Endometrium (tissue), 2 donors: ENCODE data around the gene SPHK2.
A peak's percentile ranks its signal among the peaks of the same experiment; 100 is the strongest.
"Not testable (repeated sequence)": the region's sequence is repeated elsewhere in the genome, so short reads cannot be mapped to it uniquely, and the experiment has no call there.

ENCODE experiments used
- FAIRE-seq: peaks from 2 replicates; lab custom pipeline; 2012; peaks lifted over from hg19 to GRCh38; lab: Jason Lieb, UNC
- donor health status: control.
- donor health status: control.

The SPHK2 gene

DNA sequence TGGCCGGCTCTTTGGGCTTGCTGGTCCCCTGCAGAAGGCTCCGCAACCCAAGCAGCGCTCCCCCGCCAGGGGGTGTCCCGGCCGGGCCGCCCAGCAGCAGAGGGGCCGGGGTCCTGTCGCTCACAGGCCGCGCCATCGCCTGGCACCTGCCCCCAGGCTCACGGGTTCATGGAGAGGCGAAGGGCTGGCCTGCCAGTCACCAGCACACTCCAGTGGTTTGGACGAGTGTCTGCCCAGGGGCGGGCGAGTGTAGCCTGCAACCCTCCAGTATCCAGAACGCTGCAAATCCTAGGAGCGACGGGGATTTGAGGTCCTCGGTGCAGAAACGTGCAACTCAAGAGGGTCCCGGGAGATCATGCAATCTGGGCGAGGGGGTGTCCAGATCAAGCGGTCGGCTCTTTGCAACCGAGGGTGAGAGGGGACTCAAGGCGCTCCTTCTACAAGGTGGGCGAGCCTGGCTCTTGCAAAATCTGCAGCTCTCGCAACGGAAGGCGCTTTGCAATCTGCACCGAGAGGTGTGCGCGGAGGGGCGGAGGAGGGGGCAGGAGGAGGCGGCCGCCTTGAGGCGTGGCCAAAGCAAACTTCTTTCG is 17.6 kb downstream of the SPHK2 start, which contains the start of gene DBP:
Gene DBP, minus strand, starts transcription at position 521 of the 590 bp plus-strand sequence. Its CDS starts 385 bp downstream, at position 136.
- no peak for FAIRE-seq

DNA sequence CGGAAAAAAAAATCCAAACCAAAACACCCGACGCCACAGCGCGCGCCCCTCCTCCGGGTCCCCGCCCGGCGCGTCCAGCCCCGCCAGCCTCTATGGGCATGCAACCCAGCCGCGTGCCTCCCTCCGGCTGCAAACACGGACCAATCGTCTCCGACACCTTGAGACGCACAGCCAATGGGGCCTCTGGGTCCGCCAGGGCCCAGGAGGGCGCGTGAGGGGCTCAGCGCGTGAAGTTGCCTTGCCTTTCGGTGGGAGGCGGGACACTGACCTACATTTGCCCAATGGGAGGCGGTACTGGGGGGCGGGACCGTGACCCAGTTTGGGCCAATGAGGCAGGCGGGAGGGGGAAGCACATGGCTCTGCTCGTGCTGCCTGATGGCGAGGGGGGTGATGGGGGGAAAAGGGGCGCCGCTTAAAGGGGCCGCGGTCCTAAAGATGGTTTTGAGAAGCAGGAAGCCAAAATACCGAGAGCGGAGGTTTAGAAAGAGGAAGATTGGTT is 18.2 kb downstream of the SPHK2 start:
- peak; percentile 89 for FAIRE-seq

DNA sequence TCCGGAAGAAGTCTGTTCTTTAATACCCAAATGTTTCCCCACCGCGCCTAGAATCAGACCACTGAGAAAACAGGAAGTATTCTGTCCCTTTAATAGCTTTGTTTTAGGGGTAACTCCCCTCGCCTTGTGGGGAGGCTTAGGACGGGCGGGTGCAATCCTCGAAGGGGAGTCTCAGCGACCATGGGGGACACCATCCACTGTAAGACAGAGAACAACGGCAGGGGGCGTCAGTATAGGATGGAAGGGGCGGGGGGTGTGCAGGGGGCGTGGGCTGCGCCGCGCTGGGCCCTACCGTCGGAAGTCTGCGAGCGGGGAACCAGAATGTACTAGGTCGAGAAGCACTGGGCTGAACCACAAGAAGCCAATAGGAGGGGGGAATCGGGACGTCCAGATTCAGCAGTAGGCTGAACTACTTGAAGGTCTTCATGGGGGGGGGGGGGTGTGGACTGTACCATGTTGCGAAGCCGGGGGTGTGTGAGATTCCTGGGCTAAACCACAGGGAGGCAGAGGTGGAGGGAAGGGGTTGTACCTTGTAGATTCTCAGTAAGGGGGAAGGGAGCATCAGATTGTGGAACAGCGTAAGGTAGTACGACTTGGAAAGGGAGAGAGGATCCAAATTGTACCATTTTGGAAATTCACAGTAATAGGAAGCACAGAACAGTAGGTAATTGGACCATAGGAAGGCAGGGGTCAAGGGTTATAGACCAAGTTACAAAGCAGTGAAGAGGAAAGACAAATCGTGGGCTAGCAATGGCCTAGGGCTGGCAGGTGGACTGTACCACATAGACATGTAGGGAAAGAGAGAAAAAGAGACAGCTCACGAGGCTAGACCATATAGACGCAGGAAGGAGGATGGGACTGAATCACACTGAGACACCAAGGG is 18.9 kb downstream of the SPHK2 start:
- no peak for FAIRE-seq

DNA sequence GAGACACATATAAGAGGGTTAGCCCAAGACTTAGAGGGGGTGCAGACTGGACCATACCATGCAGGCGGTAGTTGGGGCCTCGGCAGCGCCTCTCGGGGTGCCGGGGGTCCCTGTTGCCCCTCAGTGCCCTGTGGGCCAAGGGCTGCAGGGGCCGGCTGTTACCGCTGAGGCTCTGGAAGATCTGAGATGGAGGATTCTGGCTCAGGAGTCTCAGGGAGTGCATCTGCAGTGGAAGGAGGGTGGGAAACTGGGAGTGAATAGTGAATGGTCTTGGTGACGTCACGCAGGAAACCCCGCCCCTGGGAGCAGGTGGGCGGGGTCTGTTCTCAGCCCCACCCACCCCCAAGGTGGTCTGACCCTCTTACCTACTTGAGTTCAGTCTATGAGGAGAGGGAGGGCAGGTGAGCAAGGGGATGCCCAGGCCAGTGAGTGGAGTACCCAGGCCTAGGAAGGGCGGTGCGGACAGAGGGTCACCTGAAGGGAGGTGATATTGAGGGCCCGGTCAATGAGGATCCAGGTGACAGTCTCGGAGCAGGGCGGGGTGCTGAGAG is 19.6 kb downstream of the SPHK2 start:
- no peak for FAIRE-seq

DNA sequence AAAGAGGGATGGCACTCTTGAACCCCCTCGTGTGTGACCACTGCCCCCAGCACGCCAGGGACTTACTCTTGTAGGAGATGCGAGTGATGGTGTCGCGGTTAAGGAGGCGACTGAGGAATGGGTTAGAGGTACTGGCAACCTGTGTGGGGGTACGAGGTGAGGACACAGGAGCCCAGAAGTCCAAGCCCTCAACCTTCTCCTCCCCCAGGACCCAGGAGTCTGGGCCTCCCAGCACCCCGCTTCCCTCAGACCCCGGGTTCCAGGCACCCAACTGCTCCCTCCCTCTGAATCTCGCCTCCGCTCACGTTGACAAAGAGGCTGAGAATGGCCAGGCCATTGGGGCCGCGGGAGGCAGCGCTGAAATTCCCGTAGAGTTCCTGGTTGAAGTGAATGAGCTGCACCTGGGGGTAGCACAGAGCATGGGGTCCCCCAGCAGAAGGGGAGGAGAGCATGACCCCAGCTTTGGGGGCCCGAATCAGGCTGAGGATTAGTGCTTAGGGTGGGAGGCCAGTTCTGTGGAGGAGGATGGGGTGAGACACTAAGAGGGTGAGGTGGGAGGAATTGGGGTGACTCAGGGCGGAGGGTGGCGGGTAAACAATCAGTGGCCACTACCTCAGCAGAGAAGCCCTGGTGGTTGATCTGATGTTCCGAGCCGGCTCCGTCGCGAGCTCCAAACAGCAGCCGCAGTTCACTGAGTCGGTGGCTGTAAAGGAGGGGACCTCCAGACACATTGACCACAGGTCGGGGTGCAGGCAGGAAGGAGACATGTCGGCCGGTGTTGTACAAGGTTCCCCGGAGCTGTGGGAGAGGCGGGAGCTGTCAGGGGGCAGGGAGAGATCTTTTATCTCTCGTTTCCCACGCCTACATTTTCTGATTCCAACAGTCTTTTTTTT is 20.4 kb downstream of the SPHK2 start:
- FAIRE-seq, result no peak

DNA sequence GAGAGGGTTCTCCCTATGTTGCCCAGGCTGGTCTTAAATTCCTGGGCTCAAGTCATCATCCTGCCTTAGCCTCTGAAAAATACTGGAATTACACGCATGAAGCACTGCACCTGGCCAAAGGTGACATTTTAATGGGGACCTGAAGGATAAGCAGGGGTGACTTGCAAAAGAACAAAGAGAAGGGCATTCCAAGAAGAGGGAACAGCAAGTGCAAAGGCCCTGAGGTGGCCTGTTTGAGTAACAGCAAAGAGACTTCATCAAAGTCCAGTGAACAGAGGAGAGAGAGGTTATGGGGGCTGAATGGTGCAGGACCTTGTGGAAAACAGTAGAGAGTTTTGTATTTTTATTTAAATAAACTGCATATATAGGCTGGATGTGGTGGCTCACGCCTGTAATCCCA is 22.5 kb downstream of the SPHK2 start:
- no peak for FAIRE-seq

DNA sequence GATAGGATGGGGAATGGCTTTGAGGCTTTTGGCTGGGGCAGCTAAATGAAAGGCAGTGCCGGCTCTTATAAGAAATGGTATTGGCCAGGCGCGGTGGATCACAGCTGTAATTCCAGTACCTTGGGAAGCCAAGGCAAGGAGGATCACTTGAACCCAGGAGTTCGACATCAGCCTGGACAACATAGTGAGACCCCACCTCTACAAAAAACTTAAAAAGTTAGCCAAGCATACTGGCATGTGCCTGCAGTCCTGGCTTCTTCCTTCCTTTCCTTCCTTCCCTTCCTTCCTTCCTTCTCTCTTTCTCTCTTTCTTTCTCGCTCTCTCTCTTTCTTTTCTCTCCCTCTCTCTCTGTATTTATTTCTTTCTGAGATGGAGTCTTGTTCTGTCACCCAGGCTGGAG is 23.6 kb downstream of the SPHK2 start:
- no peak for FAIRE-seq

DNA sequence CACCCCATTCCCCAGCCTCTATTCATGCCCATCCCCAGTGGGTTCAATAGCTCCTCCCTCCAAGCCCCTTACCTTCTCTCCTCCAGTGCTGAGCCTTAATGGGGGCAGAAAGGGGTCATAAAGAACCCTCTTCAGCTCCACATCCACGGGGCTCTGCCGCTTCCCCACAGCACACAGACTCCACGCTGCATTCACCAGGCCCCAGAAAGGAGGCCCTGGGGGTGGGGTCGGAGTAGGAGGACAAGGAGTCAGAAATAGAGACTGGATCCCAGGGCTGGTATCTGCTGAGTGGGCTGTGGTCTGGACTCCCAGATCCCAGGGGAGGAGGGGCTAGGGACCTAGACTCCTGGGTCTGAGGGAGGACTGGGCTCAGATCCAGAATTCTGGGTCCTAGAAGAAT is 25.0 kb downstream of the SPHK2 start:
- no peak for FAIRE-seq

DNA sequence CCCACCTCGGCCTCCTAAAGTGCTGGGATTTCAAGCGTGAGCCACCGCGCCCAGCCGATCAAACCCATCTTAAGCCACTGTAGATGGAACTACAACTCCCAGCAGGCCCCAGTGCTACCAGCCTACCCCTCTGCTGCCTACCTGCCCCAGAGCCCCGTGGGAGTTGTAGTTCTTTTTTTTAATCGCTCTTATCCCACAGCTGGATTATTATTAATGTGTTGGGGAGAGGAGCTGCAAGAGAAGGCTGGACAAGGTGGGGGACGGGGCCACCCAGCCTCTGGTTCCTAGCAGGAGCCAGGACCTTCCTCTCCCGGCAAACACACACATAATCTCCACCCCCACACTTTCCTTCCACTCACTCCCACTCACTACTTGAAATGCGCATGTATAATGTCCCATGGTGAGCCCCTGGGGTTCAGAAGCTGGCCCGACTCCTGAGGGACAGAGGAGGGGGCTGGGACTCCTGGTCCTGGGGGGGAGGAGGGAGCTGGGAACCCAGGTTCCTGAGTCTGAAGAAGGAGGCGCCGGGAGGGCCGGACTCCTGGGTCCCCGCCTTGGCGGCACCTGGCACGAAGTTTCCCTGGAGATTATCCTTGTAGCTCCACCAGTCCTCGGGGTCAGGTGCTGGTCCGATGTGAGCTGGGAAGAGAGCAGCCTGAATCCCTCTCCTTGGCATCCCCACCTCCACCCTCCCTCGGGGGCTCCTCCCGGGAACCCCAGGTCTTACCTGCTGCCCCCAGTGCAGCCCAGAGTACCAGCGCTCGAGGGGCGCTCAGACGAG is 25.7 kb downstream of the SPHK2 start:
- FAIRE-seq, result no peak

DNA sequence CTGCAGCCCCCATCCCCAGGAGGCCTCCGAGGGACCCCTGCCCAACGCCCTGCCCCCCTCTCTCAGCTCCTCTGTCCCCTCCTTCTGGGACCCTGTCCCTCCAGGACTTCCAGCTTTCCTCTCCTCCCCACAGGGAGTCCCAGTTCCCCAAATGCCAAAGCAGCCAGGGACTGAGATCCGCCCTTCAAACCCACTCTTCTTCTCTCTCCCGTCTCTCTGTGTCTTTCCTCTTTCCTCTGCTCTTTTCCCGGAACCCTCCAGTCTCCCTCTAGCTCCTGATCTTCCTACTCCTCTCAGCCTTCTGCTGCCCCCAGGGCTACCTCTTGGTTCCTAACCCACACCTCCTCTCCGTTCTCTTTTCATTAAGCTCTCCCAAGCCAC is 26.3 kb downstream of the SPHK2 start:
- no peak for FAIRE-seq

DNA sequence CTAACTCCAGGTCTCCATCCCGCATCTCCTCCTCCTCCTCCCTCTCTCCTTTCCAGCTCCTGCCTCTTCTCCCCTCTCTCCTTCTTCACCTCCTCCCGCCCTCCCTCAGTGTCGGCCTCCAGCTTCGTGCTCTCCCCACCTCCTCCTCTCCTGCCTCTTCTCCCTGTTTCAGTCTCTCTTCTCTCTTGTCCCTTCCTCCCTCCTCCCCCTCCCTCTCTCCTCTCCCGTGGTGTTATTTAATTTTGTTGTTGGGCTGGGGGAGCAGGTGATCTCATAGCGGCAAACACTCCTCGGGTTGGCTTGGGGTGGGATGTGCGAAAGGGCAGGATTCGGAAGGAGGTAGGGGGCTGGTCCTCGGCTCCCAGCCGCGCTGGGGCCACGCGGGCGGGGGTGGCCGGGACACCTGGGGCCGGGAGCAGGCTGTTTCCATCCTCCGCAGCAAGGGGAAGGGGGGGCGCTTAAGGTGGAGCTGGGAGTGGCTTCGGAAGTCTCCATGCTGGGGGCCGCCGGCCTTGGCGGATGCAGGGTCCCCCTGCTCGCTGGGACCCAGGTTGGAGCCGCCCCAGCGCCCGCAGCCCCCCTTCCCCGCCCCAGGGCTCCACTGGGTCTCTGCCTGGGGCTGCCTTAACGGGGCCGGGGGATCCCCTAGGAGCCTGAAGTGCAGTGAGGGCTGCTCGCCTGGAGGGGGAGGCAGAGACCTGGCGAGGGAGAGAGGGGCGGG is 26.9 kb downstream of the SPHK2 start, which contains the start of gene CA11:
Gene CA11, minus strand, starts transcription at position 187 of the 721 bp plus-strand sequence. CDS start 555 bp downstream, outside the sequence.
- no peak for FAIRE-seq

DNA sequence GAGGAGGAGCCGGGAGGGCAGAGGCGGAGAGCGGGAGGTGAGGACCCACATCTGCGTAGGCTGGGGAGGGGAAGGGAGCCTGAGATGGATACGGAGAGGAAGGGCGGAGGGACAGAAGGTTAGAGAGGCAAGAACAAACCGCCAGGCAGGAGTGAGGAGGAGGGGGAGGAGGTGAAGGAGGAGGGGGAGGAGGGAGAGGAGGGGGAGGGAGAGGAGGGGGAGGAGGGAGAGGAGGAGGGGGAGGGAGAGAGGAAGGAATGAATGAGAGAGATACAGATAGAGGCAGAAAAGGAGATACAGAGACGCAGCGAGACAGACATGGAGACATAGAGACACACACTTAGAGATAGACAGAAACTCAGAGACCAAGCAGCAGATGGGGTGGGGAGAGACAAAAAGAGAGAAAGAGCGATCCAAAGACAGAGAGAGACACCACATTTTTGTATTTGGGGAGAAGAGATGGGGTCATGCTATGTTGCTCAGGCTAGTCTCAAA is 27.5 kb downstream of the SPHK2 start:
- no peak for FAIRE-seq

DNA sequence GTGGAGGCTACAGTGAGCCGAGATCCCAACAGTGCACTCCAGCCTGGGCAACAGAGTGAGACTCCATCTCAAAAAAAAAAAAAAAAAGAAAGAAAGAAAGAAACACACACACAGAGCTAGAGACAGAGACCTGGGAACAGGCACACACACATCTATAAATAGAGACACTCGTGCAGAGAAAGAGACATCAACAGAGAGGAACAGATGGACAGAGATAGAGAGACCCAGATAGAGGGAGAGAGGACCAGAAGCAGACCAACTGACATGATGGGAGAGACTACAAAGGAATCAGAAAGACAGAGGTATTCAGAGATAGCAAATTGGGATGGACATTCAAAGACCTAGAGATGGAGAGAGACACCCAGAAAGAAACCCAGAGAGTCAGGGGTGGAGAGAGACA is 28.8 kb downstream of the SPHK2 start:
- FAIRE-seq, result no peak

DNA sequence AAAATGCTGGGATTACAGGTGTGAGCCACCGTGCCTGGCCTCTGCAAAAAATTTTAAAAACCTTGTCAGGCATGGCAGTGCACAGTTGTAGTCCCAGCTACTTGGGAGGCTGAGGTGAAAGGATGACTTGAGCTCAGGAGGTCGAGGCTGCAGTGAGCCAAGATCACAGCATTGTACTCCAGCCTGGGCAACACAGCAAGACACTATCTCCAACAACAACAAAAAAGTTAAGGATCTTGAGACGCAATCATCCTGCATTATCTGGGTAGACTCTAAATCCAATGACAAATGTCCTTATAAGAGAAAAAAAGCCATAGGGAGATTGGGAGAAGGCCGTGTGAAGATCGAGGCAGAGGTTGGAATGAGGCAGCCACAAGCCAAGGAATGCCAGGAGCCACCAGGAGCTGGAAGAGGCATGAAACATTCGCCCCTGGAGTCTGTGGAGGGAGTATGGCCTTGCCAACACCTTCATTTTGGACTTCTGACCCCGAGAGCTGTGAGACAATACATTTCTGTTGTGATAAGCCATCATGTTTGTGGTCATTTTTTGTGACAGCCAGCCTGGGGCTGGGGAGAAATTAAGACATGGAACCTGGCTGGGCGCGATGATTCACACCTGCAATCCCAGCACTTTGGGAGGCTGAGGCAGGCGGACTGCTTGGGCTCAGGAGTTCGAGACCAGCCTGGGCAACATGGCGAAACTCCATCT is 31.8 kb downstream of the SPHK2 start:
- no peak for FAIRE-seq

DNA sequence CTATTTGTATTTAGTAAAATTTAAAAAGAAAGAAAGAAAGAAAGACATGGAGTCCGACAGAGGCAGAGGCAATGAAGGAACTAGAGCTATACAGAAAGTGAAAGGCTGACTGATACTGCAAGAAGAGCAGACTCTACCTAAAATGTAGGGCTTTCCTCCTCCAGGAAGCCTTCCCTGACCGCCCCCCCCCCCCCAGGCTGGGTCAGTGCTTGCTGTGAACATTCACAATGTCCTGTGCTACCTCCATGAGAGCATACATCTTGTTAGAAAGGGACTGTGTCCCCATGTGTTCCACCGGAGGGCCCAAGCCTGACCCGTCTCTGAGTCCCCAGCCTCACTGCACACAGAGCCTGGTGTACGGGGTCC is 32.4 kb downstream of the SPHK2 start:
- FAIRE-seq, result no peak

DNA sequence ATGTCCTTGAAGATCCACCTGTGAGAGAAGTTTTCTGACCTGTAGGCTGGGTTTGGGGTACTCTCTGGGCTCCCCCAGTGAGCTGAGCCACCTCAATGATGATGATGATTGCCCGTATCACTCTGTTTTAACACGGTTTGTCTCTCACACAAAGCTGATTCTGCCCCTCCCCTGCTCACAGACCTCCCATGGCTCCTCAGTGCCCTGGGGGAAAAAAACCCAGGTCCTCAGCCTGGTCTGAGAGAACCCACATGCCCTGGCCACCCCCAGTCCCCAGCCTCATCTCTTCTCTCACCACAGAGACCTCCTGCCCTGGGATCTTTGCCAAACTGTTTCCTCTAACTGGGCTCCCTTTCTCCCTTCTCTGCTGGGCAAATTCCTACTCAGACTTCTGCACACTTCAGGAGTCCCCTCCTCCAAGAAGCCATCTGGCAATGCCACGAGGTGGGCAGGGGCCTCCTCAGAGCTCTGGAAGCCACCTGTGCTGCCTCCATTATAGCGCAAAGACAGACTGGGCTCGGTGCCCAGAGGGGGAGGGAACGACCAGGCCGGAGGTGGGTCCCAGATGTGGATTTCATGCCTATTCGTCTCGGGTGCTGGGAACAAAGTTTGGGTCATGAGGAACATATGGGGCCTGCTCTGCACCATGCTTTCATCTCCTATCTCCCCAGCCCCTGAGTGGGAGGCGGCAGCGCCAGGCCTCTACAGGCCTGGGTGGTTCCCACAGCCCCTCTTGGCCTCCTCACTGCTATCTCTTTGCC is 35.2 kb downstream of the SPHK2 start:
- FAIRE-seq, result no peak

DNA sequence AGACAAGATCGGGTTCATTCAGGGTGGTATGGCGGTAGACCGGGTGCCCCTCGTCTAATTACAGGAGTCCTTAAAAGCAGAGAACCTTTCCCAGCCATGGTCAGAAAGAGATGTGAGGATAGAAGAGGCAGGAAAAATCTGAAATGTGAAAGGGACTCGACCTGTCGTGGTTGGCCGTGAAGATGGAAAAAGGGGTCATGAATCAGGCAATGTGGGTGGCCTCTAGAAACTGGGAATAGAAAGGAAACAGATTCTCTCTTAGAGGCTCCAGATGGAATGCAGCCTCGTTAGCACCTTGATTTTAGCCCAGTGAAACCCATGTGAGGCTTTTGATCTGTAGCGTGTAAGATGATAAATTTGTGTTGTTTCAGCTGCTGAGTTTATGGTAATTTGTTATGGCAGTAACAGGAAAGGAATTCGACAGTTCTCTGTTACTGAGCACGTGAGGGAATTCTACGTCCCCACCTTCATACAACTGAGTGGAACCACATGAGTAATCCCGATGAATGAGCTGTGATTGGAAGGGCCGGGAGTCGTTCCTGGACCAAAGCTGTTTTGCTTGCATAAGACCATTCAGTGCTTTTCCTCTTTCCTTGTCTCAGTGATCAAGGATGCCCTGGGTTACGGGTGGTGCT is 37.7 kb downstream of the SPHK2 start:
- FAIRE-seq, result no peak

DNA sequence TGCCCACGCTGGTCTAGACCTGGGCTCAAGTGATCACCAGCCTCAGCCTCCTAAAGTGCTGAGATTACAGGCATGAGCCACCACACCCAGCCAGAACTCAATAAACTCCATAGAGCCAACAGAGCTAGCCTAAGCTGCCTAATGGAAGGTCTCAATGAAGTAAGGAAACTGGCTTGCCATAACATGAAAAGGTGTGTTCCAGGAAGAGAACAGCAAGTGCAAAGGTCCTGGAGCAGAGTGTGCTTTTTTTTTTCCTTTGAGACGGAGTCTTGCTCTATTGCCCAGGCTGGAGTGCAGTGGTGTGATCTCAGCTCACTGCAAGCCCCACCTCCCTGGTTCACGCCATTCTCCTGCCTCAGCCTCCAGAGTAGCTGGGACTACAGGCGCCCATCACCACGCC is 38.5 kb downstream of the SPHK2 start:
- FAIRE-seq, result not testable (repeated sequence)

DNA sequence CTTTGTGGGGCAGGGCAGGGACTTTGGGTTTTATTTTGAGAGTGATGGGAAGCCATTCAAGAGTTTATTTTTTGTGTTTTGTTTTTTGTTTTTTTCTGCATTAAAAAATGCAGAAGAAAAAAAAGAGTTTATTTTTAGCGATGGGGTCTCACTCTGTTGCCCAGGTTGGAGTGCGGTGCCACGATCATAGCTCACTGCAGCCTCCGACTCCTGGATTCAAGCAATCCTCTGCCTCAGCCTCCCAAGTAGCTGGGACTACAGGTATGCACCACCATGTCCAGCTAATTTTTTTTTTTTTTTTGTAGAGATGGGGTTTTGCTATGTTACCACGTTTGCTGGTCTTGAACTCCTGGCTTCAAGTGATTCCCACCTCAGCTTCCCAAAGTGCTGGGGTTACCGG is 39.2 kb downstream of the SPHK2 start:
- no peak for FAIRE-seq
